Hepatocyte (in vitro differentiated cells): Measurements from ENCODE around the gene JARID2. TPM values are rescaled to one million over a fixed set of nuclear protein-coding genes. Genes with fewer than 3 reads are reported as not detected.

Experiments
- DNase-seq: peaks from one replicate; pipeline ENCODE4 v3.0.0-alpha.2; 2016; ENCODE audit warnings: low spot score
- H2AFZ ChIP-seq: fragments of 200-600 bp; sonication (generic); 2 replicates; pipeline ENCODE4 v1.6.0; 2016; ENCODE audit warnings: antibody characterized with exemption, mild to moderate bottlenecking
- H3K27ac ChIP-seq: fragments of 200-600 bp; sonication (generic); 2 replicates; pipeline ENCODE4 v1.5.1; 2016; ENCODE audit warnings: mild to moderate bottlenecking
- H3K27me3 ChIP-seq: fragments of 200-600 bp; sonication (generic); 2 replicates; pipeline ENCODE4 v1.6.1; 2016
- H3K36me3 ChIP-seq: fragments of 200-600 bp; sonication (generic); replicated peaks from 2 replicates; pipeline ENCODE4 v1.5.1; 2016; ENCODE audit warnings: low read depth; ENCODE audit not compliant: insufficient read depth
- H3K4me1 ChIP-seq: fragments of 200-600 bp; sonication (generic); 2 replicates; pipeline ENCODE4 v1.5.1; 2016; ENCODE audit warnings: mild to moderate bottlenecking, moderate library complexity; ENCODE audit not compliant: insufficient read depth
- H3K4me2 ChIP-seq: fragments of 200-600 bp; sonication (generic); 2 replicates; pipeline ENCODE4 v1.6.0; 2016
- H3K4me3 ChIP-seq: fragments of 200-600 bp; sonication (generic); 2 replicates; pipeline ENCODE4 v1.5.1; 2016; ENCODE audit warnings: mild to moderate bottlenecking
- H3K79me2 ChIP-seq: fragments of 200-600 bp; sonication (generic); 2 replicates; pipeline ENCODE4 v1.6.0; 2017; ENCODE audit warnings: mild to moderate bottlenecking
- H3K9me2 ChIP-seq: fragments of 200-600 bp; sonication (generic); replicated peaks from 2 replicates; pipeline ENCODE4 v1.6.0; 2017; ENCODE audit warnings: mild to moderate bottlenecking; ENCODE audit not compliant: insufficient read depth
- H3K9me3 ChIP-seq: fragments of 200-600 bp; sonication (generic); 2 replicates; pipeline ENCODE4 v1.5.1; 2016; ENCODE audit warnings: low read depth, mild to moderate bottlenecking
- H4K20me1 ChIP-seq: fragments of 200-600 bp; sonication (generic); 2 replicates; pipeline ENCODE4 v1.6.0; 2016; ENCODE audit warnings: mild to moderate bottlenecking; ENCODE audit not compliant: insufficient read depth, poor library complexity, severe bottlenecking
- EZH2 ChIP-seq: fragments of 200-600 bp; sonication (generic); IDR thresholded peaks from 2 replicates; pipeline ENCODE4 v1.6.1; 2016; ENCODE audit warnings: antibody characterized with exemption, mild to moderate bottlenecking, borderline replicate concordance
- EZH2phosphoT487 ChIP-seq: fragments of 200-600 bp; sonication (generic); IDR thresholded peaks from one replicate; pipeline ENCODE4 v1.6.1; 2018; ENCODE audit warnings: antibody characterized with exemption, mild to moderate bottlenecking, low read depth, moderate library complexity; ENCODE audit not compliant: unreplicated experiment, severe bottlenecking
- WGBS: methylation state at CpG from one replicate; pipeline ENCODE4 v1.1.6; 2016; ENCODE audit warnings: low lambda C conversion rate; ENCODE audit errors: missing lambda C conversion rate; 5-methylcytosine and 5-hydroxymethylcytosine counted together
- polyA plus RNA-seq: library from polyadenylated mRNA; unstranded; fragments of >200 nt; fragmentation: Nextera tagmentation; extraction: Ambion mirVana; gene quantifications from 2 replicates; pipeline ENCODE4 v1.2.1, GENCODE V29; 2016
- total RNA-seq: library from RNA; depleted of rRNA; stranded (reverse); fragments of >200 nt; gene quantifications from 2 replicates; pipeline ENCODE4 v1.2.3, GENCODE V29; 2014
- TF ChIP-seq, protein P1 (sequence below): fragments of 200-600 bp; sonication (generic); IDR thresholded peaks from 2 replicates; pipeline ENCODE4 v1.5.1; 2016; ENCODE audit warnings: antibody characterized with exemption, mild to moderate bottlenecking; ENCODE audit not compliant: poor library complexity

JARID2 gene
- total and polyA plus RNA-seq, 2 experiments from 2014 or later: 4.6 to 11.6 TPM

DNA sequence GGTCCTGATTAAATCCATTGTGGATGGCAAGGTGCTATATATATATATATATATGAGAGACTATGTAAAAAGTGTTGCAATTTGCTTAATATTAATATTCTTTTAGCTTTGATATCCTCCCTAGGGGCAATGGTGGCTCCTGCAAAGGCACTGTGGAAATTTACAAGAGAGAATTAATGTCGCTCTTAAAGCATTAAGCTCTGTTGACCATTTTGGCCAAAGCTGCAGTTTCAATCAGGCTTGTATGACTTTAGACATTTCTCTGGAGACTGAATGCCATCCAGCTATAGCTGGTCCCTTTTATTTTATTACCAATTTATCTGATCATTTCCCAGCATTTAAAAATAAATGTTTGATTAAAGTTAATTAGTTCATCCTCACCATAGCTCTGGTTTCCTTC is 155.3 kb downstream of the JARID2 start:
- H3K27ac ChIP-seq: peak overlapping the region; percentile 66
- H3K4me2 ChIP-seq: peak overlapping the region; percentile 78
- TF ChIP-seq EZH2phosphoT487 (no peak), EZH2 (no peak)
- TF ChIP-seq, protein P1, sequence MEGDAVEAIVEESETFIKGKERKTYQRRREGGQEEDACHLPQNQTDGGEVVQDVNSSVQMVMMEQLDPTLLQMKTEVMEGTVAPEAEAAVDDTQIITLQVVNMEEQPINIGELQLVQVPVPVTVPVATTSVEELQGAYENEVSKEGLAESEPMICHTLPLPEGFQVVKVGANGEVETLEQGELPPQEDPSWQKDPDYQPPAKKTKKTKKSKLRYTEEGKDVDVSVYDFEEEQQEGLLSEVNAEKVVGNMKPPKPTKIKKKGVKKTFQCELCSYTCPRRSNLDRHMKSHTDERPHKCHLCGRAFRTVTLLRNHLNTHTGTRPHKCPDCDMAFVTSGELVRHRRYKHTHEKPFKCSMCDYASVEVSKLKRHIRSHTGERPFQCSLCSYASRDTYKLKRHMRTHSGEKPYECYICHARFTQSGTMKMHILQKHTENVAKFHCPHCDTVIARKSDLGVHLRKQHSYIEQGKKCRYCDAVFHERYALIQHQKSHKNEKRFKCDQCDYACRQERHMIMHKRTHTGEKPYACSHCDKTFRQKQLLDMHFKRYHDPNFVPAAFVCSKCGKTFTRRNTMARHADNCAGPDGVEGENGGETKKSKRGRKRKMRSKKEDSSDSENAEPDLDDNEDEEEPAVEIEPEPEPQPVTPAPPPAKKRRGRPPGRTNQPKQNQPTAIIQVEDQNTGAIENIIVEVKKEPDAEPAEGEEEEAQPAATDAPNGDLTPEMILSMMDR: no peak

DNA sequence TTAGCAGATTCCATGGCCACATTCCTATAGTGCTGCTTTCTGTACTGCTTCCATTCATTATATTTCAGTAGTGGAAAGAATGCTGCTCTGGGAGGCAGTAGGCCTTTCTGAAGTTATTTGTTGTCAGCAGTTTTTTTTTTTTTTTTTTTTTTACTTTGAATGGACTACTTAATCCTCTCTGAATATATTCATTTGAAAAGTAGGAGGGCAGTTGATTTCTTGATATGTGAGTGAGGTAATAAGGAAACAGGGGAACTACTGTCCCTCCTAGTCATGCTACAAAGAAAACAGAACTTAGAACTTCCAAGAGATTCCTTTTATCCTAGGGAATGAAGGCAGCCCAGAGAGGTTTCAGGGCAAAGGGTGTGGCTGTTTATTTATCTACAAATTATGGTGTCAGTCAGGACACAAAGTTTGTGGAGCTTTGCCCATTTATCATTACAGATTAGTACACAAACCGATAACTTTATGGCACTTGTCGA is 155.9 kb downstream of the JARID2 start:
- peak; percentile 15 for DNase-seq
- Histone ChIP-seq H3K36me3 (no peaks in the 10 kb centered on the region), H3K27me3 (no peaks in the 10 kb centered on the region), H3K27ac (peak overlapping the region; percentile 66), H3K9me2 (no peaks in the 10 kb centered on the region), H3K9me3 (no peaks in the 10 kb centered on the region), H3K79me2 (peaks cover 64% of the 10 kb centered on the region), H3K4me3 (no peak overlapping the region), H4K20me1 (peaks cover 1% of the 10 kb centered on the region), H3K4me2 (peak overlapping the region; percentile 78), H2AFZ (no peak overlapping the region), H3K4me1 (peaks cover 45% of the 10 kb centered on the region)
- WGBS: 18% methylated on average over 2 of the region's 2 CpGs
- TF ChIP-seq EZH2phosphoT487 (no peak), EZH2 (no peak)
- TF ChIP-seq, protein P1: no peak

More for the DNA sequence above, 155.3 kb downstream of the JARID2 start:
- 94% methylated on average over 1 of the region's 1 CpG for WGBS
- H3K79me2 ChIP-seq: peaks cover 64% of the 10 kb centered on the region
- no peaks in the 10 kb centered on the region for H3K9me3 ChIP-seq
- peaks cover 45% of the 10 kb centered on the region for H3K4me1 ChIP-seq
- no peak overlapping the region for H2AFZ ChIP-seq
- H3K4me3 ChIP-seq: no peak overlapping the region
- no peaks in the 10 kb centered on the region for H3K9me2 ChIP-seq
- H3K27me3 ChIP-seq: no peaks in the 10 kb centered on the region
- H3K36me3 ChIP-seq: no peaks in the 10 kb centered on the region
- DNase-seq: no peak
- peaks cover 3% of the 10 kb centered on the region for H4K20me1 ChIP-seq

DNA sequence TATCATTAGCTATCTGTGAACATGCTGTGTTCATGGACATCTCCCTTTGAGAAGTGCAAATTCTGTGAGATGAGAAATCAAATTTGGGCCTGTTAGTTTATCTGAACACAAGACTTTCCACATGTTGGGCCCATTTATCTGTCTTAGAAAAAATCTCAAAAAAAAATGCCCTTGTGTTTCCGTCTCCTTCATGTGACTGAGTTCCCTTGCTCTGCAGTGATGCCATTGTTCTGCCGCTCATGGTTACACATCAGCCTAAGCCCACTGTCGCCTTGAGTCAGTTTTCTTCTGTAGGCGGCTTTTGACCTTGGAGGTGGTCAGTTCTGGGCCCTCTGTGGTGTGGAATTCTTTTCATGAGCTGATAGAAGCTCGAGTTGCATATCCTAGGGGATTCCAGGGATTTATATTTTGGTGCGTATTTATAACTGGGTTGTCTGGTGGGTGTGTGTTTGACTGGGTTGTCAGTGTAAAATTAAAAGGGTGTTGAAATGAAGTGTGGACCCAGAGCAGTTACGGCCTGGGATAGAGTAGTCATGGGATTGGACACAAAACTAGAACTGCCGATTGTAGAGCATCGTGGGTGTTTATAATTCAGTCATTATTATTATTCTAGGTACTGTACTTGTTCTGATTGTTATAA is 156.7 kb downstream of the JARID2 start:
- peak overlapping the region; percentile 66 for H3K27ac ChIP-seq
- peak overlapping the region; percentile 78 for H3K4me2 ChIP-seq
- no peaks in the 10 kb centered on the region for H4K20me1 ChIP-seq
- peaks cover 64% of the 10 kb centered on the region for H3K79me2 ChIP-seq
- TF ChIP-seq, protein P1: no peak
- TF ChIP-seq EZH2: no peak
- no peak for TF ChIP-seq EZH2phosphoT487
- H3K4me1 ChIP-seq: peaks cover 45% of the 10 kb centered on the region
- WGBS: 71% methylated on average over 9 of the region's 9 CpGs
- H3K36me3 ChIP-seq: no peaks in the 10 kb centered on the region
- no peaks in the 10 kb centered on the region for H3K9me2 ChIP-seq
- no peak overlapping the region for H3K4me3 ChIP-seq
- H3K27me3 ChIP-seq: no peaks in the 10 kb centered on the region
- no peak for DNase-seq
- no peak overlapping the region for H2AFZ ChIP-seq
- H3K9me3 ChIP-seq: no peaks in the 10 kb centered on the region
